NCI-H2171 (cell line): Measurements from ENCODE around the gene AQP2.

ENCODE experiments used
- DNase-seq: peaks from one replicate; lab custom pipeline; 2025; lab: John Stamatoyannopoulos, UW

AQP2 gene

GRCh38 chr12:49920241-49920914 is 30.2 kb upstream of the AQP2 start:
- DNase-seq = no peak

GRCh38 chr12:49920915-49921286 is 29.6 kb upstream of the AQP2 start:
- no peak for DNase-seq

DNA sequence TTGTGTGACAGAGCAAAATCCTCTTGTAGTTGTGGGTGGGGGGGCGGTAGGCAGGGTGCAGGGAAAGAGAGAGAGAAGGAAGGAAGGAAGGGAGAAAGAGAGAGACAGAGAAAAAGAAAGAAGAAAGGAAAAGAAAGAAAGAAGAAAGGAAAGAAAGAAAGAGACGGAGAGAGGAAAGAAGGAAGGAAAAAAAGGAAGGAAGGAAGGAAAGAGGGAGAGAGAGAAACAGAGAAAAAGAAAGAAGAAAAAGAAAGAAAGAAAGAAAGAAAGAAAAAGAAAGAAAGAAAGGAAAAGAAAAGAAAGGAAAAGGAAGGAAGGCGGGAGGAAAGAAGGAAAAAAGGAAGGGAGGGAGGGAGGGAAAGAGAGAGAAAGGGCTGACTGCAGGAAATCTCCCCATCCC is 29.2 kb upstream of the AQP2 start:
- DNase-seq = no peak

DNA sequence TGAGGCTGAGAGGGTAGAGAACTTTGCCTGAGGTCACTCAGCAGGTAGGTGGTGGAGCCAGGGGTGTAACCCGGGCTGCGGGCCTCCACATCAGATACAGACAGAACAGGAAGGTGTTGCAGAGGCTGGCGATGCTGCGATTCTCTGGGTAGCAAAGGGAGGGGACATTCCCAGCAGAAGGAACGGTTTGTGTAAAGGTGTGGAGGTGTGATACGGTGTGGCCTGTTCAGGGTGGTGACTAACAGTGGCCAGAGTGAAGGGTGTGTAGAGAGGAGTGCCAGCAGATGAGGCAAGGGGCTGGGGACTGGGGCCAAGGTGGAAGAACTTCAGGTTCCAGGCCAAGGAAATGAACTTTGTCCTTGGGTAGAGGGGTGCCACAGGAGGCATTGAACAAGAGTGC is 28.6 kb upstream of the AQP2 start:
- DNase-seq = no peak

GRCh38 chr12:49922349-49923034 is 28.0 kb upstream of the AQP2 start:
- DNase-seq = no peak

DNA sequence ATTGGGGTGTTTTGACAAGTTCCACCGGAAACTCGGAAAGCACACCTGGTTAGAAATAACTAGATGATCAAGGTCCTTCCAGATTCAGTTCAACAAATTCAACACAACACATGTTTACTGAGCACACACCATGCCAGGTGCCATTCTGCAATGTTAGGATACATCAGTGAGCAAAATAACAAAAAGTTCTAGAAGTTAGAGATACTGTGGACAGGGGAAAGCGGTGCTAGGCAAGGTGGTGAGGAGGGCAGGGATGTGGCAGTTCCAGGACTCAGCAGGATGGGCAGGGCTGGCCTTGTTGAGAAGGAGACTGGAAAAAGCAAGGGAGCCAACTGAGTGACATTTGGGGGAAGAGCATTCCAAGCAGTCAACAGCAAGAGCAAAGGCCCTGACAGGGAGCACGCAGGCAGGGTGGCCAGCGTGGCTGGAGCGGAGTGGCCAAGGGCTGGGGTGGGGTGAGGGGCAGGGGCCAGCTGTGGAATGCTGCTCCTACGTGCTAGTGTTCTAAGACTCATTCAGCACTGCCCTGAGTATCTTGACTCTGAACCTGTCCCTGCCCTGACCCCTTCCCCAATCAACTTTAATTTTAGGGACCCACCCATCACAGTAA is 27.4 kb upstream of the AQP2 start:
- no peak for DNase-seq

DNA sequence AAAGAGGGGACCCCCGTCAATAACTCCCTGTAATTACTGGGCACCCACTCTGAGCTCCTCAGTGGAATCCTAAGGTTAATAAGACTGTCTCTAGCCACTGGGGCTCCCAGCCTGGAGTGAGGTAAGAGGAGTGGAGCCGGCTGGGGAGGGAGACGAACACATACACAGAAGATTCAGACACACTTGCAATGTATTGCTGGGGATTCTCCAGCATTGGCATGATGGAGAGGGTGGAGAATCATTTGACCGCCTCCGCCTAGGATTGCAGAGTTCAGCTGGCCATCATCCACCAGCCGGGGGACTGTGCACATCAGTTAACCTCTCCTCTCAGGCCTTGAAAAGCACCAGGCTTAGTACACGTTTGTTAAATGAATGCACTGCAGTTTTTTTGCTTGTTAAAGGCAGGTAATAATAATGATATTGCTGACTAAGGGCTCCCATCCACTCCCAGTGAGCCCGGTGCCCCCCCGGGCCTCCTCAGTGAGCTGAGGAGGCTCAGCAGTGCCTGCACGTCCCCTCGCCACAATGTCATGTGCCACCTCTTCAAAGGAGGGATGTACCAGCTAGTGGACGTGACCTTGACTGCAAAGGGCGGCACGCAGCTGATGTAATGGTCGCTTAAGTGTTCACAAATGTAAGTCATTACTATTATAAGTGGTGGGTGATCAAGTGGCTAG is 26.5 kb upstream of the AQP2 start:
- DNase-seq = no peak

DNA sequence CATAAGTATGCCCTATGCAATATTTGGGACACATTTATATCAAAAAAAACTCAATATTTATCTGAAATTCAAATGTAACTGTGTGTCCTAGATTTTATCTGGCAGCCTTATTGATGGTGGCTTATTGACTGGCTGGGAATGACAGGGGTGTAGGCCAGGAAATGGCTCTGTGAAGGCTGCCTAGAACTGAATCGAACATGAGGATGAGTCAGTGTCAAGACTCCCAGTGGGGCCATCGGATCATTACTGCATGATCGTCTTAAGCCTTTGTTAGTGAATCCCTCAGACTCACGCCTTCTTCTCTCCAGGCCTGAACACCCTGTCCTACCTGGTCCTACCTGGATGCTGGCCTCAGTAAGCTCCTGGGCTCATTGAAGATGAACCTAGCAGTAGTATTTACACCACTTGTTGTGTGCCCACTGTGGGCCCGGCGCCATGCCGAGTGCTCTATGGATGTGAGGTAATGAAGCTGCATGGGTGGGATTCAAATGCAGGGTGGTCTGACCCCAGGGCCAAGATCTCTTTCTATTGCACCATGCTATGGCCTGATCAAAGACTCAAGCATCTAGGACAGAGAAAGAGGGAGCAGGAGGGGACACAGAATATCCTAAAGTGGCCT is 25.8 kb upstream of the AQP2 start:
- no peak for DNase-seq

DNA sequence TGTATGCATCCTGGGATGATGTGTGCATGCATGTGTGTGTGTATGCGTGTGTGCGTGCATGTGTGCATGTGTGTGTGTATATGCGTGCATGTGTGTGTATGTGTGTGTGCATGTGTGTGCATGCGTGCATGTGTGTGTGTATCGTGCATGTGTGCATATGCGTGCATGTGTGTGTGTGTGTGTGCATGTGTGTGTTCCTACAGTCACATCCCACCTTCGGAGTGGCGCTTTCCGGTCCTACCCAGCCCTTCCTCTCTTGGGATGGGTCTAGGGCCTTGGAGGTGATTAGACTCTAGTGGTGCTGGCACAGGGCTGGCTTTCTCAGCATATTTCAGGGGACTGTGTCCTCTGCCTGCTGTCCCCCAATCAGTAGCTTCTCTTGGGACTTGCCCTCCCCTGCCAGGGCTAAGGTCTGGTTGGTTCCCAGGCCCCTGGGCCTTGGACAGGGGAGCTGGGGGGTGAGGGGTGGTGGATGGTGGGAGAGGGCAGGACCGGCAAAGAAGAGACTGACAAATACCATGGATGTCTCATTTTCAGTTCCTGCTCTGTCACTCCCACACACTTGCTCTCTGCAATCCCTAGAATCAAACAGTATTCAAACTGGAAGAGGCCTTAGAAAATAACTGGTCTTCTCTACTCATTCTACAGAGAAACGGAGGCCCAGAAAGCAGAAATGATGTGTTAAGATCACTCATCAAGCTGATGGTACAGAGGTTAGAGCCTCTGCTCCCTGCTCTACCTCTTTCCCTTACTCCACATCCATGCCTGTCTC is 24.9 kb upstream of the AQP2 start:
- no peak for DNase-seq

GRCh38 chr12:49928471-49928870 is 22.1 kb upstream of the AQP2 start:
- DNase-seq = no peak

- no peak for DNase-seq
Observed at GRCh38 chr12:49929581-49929980, 21.0 kb upstream of the AQP2 start.

DNA sequence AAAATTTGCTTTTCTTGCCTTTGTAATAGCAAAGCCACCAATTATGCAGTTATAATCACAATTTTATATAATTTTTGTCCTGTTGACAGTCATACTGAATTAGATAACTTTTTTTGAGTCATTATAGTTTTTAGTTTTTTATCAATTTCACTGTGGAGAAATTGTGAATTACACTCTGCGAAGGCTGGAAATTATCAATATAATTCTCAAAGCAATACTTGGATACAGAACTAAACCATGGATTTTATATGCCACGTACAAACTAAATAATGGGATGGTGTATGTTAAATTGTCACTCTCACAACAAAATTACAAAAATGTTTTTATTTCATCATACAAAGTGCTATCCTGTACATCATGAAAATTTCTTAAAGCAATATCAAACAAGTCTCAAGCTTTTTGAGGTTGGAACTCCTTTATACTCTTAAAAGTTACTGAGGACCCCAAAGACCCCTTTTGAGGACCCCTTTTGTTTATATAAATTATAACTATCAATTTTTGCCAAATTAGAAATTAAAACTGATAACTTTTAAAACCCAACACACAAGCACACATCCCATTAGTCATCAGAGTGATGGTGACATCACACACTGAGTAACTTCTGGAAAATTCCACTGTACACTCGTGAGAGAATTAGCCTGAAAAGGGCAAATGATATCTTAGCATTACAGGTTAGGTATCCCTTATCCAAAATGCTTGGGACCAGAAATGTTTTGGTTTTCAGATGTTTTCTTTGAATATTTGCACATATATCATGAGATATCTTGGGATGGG is 19.8 kb upstream of the AQP2 start:
- no peak for DNase-seq

DNA sequence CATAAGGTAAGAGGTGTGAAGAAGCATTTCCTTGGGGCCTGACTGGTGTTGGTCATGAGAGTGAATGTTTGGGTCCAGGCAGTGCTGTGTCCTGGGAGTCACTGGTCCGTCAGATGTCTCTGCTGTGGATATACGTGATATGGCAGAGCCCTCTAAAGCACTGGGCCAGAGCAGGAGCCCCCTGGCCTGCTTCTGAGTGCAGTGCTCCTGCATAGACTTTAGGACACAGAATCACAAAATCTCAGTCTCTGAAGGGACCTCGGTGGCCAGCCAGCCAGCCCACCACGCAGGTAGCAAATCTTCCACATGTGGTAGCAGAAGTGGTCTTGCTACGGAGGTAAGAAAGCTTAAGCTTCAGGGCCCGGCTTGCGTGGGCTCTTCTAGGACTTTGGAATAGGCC is 18.5 kb upstream of the AQP2 start:
- DNase-seq = no peak

- DNase-seq = no peak
Observed at GRCh38 chr12:49932533-49933130, 17.9 kb upstream of the AQP2 start.

- DNase-seq = peak; percentile 27
Observed at GRCh38 chr12:49933796-49934195, 16.7 kb upstream of the AQP2 start.

DNA sequence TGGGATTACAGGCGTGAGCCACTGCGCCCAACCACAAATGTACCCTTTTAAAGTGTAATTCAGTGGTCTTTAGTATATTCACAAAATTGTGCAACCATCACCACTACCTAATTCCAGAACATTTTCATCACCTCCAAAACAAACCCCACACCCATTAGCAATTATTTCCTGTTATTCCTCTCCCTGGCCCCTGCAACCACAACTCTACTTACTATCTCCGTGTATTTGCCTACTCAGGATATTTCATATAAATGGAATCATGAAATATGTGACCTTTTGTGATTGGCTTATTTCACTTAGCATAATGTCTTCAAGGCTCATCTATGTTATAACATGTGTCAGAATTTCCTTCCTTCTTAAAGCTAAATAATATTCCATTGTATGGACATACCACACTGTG is 16.0 kb upstream of the AQP2 start:
- DNase-seq = no peak

- DNase-seq = no peak
Observed at GRCh38 chr12:49936925-49937324, 13.6 kb upstream of the AQP2 start.

DNA sequence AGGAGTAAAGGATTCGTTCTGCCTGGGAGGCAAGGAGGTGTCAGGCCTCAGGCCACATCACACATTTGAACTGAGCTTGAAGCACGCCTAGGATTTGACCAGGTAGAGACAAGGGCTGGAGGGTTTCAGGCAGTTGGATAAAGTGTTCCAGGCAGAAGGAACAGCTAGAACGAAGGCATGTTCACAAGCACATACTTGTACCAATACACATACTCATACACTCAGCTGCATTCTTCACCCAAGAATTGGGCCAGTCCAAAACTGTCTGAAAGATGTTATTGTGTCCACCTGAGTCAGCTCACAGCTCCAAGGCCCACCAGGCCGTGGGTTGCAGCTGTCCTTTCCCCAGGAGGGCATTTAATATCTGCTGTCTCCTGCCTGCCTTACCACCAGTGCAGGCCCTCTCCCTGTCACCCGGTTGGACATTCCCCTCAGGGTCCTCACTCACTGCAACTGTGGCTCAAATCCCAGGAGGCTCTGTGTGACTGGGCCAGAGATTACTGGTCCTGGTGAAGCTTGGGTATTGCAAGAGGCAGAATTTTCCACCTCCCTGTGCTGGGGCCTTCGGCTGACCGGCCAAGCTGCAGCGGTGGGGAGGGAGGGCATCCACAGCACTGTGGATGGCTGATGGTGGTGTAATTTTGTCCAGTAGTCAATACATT is 12.8 kb upstream of the AQP2 start:
- DNase-seq = no peak

- no peak for DNase-seq
Observed at GRCh38 chr12:49939307-49939706, 11.2 kb upstream of the AQP2 start.

DNA sequence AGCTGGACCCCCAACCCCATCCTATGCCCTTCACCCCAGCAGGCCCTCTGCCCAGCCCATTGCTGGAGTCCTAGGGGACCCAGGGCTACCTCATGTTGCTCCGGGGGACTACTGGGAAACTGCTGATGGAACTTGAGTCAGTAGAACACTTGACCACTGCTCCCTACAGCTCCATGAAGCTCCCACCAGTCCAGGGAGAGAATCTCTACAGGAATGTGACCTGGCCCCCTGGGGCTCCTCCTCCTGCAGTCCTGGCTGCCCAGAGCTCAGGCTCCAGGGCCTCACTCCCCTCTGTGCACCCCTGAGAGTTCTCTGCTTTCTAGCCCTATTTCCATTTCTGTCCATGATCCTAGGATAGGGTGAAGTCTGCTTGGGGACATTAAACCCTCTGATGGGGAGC is 10.8 kb upstream of the AQP2 start:
- DNase-seq = no peak
